Globus pallidus (tissue), 1 donor: ENCODE results near the gene RALGPS1.
"Not testable (repeated sequence)": the region's sequence is repeated elsewhere in the genome, so short reads cannot be mapped to it uniquely, and the experiment has no call there.

Experiments
- DNase-seq: peaks from one replicate; pipeline ENCODE4 v3.0.0-alpha.2; 2015; ENCODE audit warnings: low spot score

RALGPS1 gene

GRCh38 chr9:127136880-127137639 is 222.5 kb downstream of the RALGPS1 start:
- no peak for DNase-seq

- no peak for DNase-seq
Observed at GRCh38 chr9:127137640-127138360, 223.2 kb downstream of the RALGPS1 start.

GRCh38 chr9:127138444-127138843 is 223.9 kb downstream of the RALGPS1 start:
- DNase-seq: no peak

GRCh38 chr9:127139071-127139731 is 224.6 kb downstream of the RALGPS1 start:
- DNase-seq: no peak

- DNase-seq: no peak
Observed at GRCh38 chr9:127139775-127140174, 225.2 kb downstream of the RALGPS1 start.

- no peak for DNase-seq
Observed at GRCh38 chr9:127140181-127140580, 225.6 kb downstream of the RALGPS1 start.

GRCh38 chr9:127140842-127141675 is 226.5 kb downstream of the RALGPS1 start:
- no peak for DNase-seq

GRCh38 chr9:127142291-127142690 is 227.7 kb downstream of the RALGPS1 start:
- DNase-seq: no peak

- DNase-seq: no peak
Observed at GRCh38 chr9:127142931-127143464, 228.4 kb downstream of the RALGPS1 start.

- DNase-seq: no peak
Observed at GRCh38 chr9:127143920-127144465, 229.4 kb downstream of the RALGPS1 start.

GRCh38 chr9:127144670-127145445 is 230.3 kb downstream of the RALGPS1 start:
- DNase-seq: peak; percentile 47

GRCh38 chr9:127146841-127147240 is 232.3 kb downstream of the RALGPS1 start:
- DNase-seq: not testable (repeated sequence)

GRCh38 chr9:127147251-127147650 is 232.7 kb downstream of the RALGPS1 start:
- no peak for DNase-seq

- no peak for DNase-seq
Observed at GRCh38 chr9:127148014-127148413, 233.4 kb downstream of the RALGPS1 start.

GRCh38 chr9:127149010-127149409 is 234.4 kb downstream of the RALGPS1 start:
- no peak for DNase-seq

- DNase-seq: no peak
Observed at GRCh38 chr9:127149463-127150390, 235.1 kb downstream of the RALGPS1 start.

- no peak for DNase-seq
Observed at GRCh38 chr9:127153501-127153900, 238.9 kb downstream of the RALGPS1 start.

GRCh38 chr9:127154003-127154389 is 239.4 kb downstream of the RALGPS1 start:
- no peak for DNase-seq

- DNase-seq: peak; percentile 85
Observed at GRCh38 chr9:127154390-127155191, 240.0 kb downstream of the RALGPS1 start.
